NCI-H2171 treated with DMSO at 0.1 percent for 48 hours (cell line): Measurements from ENCODE around the gene GID8.
A peak's percentile ranks its signal among the peaks of the same experiment; 100 is the strongest.

Experiments used
- DNase-seq: peaks from one replicate; lab custom pipeline; 2025; lab: John Stamatoyannopoulos, UW

Gene GID8

DNA sequence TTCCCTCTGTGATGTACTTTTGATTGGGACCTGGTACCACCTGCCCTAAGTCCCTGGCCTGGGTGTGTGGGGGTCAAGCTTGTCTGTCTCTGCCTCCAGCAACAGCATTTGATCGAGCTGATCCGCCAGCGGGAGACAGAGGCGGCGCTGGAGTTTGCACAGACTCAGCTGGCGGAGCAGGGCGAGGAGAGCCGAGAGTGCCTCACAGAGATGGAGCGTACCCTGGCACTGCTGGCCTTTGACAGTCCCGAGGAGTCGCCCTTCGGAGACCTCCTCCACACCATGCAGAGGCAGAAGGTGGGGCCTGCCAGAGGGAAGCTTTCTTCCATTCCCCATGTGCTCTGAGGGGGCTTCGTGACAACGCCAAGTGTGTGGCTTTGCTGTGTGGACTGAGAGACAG is 5.4 kb downstream of the GID8 start:
- no peak for DNase-seq

DNA sequence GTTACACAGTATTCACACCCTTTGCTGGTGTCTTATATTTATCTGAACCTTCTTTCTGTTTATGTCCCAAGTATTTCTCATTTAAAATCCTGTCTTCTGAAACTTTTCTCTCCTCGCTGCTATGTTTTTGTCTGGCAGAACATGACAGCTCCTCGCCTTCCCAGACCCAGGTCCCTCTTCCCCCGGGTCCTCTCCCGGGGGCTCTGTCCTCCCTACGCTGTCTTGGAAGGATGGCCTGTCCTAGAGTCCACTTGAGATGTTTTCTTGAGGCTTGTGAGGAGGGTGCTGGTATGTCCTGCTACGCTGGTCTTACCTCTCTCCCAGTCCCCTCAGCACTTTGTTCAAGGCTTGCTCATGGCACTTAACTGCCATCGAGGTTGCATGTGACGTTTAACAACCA is 6.2 kb downstream of the GID8 start:
- no peak for DNase-seq

DNA sequence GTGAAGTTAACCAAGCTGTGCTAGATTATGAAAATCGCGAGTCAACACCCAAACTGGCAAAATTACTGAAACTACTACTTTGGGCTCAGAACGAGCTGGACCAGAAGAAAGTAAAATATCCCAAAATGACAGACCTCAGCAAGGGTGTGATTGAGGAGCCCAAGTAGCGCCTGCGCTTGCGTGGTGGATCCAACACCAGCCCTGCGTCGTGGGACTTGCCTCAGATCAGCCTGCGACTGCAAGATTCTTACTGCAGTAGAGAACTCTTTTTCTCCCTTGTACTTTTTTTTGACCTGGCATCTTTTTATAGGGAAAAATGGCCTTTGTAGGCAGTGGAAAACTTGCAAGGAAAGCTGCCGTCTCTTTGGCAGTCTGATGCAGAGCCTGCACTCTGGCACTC is 6.8 kb downstream of the GID8 start:
- no peak for DNase-seq

DNA sequence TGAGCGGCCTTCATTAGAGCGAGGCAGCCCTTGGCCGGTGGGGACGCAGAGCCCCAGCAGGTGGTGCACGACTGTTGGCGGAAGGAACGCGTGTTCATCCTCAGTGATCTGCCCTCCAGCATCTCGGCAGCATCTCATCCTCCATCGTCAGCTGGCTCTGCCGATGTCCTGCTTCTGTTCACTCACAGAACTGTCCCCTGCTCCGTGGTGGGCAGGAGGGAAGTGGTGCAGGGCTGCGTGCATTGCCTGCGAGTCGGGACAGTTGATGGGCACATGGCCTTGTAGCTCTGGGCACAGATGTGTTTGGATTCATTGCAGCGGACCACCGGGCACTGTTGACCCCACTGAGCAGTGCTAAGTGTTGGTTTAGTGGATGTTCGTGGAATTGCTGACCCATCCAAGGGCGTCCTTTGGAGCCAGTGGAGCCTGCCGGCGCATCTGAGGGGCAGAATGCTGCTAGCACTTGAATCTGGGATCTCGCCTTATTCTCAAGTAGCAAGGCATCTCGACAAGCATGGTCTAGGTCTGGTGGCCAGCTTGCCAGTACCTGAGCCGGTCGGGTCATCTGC is 7.9 kb downstream of the GID8 start:
- no peak for DNase-seq

DNA sequence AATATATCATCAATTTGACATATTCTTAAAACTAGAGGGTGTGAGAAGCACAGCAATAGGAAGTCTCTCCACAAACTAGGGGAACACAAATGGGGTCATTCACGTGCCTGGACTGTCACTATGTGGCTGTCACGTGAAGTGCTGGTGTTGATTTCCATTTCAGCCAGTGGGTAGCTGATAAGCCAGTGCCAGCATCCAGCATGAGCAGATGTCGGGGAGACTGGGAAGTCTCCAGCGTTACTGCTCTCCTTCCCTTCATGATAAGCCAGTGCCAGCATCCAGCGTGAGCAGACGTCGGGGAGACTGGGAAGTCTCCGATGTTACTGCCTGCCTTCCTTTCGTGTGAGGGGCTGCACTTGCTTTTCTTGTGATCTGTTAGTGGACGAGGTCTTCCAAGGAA is 9.0 kb downstream of the GID8 start:
- DNase-seq = no peak

DNA sequence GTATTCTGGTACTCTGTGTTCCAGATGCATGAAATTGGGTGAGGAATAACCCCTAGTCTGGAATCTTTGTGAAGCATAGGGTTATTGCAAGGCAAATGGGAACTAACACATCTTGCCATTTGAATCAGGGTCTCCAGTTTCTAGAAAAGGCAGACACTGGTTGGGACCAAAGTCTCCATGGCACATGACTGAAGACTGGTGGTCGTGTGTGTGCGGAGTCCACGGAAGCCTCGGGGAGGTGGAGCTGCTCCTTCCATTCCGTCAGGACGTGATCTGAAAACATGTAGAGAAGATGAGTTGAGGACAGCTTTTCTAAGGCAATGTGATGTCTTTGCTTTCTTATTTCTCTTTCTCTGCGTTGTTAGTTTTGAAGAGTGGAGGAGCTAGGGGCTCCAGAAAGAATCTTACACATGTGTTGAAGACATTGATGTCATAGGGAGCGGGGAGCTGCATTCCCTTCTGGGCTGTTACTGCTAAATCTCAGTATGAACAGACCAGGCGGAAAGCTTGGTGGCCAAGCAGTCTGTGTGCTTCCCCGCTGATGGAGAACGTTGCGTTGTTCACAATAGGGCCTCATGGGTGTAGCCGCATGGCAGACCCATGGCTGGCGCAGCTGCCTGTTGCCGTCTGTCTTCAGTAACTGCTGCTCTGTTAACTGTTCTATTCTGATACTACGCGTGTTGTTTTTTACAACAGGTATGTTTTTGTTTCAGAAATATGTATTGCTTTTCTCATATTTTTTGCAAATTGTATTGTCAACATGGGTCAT is 9.8 kb downstream of the GID8 start:
- no peak for DNase-seq

DNA sequence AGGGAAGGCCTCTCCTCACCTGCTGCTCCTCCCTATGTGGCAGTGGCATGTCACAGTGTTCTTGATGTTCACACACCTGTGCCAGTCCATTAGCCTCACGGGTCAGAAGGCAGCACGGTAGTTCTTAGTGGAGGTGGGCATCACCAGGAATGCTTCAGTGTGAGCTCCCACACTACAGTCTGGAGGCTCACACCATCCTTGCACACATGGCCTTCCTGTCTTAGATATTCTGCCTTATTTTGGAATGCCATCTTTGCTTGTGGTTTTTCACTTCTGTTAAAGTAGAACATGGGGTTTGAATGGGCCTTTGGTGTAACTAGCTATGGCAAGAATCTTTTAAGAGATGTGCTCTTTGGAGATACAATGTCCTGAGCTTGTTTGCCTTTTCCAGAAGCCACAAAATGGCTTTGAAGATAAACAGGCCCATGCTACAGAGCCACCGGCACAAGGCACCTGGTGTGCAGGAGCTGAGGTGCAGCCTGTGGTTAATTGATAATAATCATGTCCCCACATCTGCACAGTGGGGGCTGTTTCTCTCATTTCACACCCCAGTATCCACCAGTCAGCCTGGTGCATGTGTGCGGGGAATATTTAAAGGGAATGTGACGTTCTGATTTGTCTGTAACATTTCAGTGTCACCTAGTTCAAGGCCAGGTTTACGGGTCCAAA is 11.3 kb downstream of the GID8 start:
- DNase-seq = no peak

DNA sequence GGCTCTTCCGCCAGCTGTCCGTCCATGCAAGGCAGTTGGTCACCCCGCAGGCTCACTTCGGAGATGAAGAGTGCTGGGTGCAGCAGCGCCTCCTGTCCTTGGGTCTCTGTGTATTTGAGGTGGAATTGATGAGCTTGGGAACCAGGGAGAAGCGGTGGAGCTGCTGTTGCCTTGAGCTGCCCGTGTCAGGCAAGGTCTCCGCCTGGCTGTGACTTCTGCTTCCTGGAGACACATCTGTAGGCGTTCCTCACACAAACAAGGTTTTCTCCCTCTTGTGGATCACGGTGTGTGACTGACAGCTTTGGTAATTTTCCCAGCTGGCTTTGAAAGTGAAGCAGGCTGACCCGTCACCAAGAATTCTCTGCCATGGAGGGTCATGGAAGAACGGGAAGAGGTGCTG is 12.0 kb downstream of the GID8 start:
- DNase-seq = no peak

DNA sequence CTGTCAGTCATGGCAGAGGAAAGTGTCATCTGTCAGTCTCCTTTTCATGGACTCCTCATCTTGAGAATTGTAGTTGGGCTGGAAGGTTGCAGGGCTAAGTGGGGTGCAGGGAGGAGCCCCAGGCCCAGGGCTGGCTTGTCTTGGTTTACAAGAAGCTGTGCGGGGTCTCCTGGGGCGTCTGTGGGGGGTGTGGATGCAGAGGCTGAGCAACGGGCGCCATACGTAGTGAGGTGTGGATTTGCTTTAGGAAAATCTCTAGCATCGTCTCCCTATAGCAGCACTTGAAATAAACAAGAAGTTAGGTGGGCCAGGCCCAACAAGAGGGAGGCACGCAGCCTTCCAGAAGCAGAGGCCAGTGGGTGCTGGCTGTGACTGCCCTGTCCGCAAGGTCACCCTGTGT is 12.8 kb downstream of the GID8 start:
- no peak for DNase-seq

DNA sequence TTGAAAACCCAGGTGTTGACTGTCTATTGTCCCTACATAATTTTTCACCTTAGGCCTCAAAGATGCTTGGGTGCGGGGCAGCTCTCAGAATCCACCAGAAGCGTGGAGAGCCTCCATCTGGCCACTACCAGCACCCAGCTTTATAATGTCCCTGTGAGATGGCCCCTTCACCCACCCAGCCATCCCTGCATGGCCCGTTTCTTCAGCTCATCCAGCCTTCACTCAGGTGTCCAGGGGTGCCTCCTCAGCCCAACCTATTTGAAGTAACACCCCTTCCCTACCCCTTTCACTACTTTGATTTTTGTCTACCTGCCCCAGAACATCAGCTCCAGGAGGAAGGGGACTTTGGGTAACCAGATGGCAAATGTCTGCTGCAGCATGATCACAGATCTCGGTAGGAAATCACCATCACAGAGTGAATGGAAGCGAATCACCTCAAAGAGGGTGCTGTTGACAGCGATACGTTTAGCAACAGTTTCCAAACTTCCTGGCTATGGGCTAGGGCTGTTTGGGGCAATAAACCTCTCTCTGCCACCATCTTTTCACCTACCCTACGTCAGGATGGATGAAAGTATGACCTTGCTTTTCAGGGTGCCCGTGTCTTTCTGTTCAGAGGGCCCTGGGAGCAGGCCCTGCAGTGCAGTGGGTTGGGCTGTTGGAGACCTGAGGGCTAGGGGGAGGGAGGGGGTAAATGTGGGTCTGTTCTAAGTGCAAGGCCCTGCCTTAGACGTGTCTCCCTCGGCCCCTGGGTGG is 13.4 kb downstream of the GID8 start:
- no peak for DNase-seq

DNA sequence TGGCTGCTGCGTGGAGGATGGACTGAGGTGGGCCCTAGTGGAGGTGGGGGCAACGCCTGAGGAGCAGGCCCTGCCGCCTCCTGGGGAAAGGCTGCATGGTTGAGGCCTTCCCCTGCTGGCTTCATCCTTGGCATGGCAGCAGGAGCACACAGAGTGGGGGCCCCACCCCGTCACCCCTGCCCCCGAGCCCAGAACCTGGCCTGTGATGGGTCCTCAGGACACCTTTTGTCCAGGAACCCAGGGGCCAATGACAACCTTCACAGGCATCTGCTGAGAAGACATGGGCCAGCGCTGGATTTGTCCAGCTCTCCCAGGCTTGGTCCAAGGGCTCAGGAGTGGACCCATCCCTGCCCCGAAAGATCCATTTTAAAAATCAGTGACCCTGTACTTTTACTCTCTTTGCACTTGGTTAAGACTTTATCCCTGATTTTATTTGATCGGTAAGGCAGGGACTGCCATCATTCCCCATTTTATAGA is 14.0 kb downstream of the GID8 start:
- DNase-seq = no peak

DNA sequence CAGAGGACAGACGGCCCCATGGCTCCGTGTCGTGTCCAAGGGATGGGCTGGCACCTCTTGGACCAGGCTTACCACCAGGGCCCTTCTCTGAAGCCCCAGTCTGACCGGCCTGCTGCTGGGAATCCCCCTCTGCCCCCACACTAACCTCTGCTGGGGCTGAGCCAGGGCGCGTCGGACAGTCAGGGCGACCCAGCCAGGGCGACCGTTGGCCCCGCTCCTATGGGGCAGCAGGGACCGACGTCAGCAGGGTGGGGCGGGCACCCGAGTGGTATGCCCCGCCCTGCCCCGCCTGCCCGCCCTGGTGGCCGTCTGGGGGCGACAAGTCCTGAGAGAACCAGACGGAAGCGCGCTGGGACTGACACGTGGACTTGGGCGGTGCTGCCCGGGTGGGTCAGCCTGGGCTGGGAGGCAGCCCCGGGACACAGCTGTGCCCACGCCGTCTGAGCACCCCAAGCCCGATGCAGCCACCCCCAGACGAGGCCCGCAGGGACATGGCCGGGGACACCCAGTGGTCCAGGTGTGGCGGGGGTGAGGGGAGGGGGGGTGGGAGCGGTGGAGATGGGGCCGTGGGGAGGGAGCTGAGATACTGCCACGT is 14.5 kb downstream of the GID8 start, which contains the start of gene SLC17A9:
Gene SLC17A9 (plus strand): TSS at position 337 of the 595 bp plus-strand sequence. CDS start 122 bp downstream, at position 459.
- DNase-seq = no peak

DNA sequence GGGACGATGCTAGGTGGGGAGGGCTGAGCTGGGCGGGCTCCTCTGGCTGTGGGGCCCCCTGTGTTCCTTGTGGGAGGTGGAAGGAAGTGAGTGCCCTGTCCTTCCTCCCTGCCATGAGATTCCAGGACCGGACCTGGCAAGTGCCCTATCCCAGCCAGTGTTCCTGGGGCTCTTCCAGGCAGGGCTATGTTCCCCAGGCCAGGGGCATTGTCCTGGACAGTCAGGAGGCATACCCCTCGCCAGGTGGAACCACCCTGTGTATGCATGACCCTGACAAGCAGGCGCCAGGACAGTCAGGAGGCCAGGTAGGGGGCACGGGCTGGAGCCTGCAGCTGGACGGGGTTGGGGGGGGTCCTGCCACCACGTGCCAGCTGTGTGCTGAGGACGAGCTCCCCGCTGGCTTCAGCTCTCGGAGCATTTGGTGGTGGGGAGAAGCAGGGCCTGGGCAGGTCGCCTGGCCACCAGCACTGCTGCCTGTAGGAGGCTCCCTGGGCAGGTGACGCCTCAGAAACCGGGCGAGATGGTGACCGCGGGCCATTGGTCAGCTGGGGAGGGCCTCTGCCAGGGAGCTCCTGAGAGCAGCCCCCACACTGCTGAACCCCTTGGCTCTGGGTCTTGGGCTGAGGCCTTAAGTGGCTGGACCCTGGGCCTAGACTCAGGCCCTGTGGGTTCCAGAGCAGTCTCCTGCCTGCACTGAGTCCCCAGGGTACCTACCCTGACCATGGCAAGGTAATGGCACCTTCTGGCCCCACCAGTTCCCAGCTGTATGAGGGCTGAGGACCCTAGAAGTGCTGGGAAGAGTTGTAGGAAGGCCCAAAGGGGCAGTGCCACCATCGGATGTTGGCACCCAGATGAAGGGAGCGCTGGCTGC is 15.3 kb downstream of the GID8 start:
- DNase-seq = no peak

DNA sequence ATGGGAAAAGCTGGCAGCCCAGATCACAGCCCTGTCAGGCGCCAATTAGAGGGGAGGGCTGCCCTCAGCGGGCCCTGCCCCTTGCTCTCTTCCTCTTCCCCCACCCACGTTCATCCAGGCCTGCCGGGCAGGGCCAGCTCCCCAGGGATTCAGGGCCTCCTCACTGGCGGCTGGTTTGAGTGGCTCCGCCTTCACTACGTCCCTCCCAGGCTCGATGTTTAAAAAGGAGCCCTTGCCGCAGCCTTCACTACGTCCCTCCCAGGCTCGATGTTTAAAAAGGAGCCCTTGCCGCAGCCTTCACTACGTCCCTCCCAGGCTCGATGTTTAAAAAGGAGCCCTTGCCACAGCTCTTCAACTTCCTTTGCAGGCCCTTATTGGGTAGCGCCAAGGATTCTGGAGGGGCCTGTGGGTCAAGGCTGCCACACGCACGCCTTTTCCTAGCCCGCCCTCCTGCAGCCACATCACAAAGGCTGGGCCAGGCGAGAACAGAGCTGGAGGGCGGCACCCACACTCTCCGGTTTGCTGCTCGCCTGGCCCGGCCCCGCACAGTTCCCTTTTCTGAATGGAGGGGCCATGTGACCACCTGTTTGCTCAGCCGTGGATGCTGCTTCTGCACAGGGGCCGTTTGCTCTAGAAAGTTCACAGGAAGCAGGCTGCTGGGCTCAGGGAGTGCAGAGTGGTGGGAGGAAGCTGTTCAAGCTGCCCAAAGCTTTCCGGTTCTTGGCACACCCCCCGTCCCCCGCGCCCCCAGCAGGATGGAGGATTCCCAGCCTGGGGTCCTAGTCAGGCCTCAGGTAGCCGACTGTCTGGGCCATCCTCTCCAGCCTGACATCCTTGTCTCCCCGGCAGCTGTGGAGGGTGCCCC is 16.1 kb downstream of the GID8 start:
- DNase-seq = peak; percentile 20

DNA sequence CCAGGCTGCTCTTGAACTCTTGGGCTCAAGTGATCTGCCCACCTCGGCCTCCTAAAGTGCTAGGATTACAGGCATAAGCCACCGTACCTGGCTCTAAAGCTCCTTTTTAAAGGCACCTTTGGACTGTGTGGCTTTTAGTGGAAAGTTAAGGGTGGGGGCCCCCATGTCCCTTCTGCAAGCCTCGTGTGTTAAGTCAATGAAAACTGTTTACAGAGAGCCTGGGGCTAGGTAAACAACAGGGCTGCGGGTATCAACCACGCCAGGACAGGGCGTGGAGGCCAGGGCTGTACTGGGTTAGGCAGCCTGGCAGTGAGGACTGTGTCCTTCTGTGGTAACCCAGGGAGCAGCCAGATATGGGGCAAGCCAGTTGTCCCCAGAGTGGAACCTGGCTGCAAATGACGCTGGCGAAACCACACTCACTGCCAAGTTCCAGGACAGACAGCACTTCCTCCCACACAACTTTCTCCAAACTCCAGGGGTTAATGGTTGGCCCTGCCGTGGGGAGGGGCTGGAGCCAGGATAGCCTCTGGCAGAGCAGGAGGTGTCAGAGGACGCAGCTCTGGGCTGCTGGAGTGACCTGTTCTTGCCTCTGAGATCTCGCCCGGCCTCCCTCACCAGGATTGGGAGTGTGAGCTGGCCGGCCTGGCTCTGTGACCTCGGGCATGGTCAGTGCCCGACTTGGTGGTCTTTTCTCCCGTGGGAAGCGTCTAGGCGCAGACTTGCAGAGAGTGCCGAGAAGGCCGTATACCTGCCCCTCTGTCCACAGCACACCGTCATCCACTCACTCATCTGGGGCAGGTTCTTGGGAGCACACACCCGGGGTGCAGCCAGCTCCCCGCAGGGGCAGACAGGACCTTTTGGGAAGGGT is 17.8 kb downstream of the GID8 start:
- no peak for DNase-seq

DNA sequence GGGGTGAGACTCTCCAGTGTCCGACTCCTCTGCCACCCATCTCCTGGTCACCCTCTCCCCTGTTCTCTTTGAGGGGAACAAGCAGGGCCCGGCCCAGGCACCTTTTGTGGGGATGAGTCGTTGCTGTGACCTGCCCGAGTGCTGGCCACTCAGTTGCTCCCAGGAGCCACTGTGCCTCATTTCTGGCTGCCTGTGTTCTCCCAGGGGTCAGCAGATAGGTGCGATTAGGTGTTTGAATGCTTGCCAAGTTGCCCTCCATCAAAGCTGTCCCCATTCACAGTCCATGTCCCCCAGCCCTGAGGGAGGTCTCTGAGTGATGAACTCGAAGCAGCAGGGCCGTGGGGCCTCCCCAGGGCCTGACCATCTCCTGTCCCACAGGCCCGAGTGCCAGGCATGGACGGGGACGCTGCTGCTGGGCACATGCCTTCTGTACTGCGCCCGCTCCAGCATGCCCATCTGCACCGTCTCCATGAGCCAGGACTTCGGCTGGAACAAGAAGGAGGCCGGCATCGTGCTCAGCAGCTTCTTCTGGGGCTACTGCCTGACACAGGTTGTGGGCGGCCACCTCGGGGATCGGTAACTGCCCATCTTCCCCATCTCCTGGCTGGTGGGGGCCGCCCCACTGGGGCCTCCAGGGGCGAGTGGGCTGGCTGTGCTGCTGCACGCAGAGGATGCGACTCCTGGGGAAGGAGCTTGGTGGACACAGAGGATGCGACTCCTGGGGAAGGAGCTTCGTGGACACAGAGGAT is 18.6 kb downstream of the GID8 start:
- no peak for DNase-seq

DNA sequence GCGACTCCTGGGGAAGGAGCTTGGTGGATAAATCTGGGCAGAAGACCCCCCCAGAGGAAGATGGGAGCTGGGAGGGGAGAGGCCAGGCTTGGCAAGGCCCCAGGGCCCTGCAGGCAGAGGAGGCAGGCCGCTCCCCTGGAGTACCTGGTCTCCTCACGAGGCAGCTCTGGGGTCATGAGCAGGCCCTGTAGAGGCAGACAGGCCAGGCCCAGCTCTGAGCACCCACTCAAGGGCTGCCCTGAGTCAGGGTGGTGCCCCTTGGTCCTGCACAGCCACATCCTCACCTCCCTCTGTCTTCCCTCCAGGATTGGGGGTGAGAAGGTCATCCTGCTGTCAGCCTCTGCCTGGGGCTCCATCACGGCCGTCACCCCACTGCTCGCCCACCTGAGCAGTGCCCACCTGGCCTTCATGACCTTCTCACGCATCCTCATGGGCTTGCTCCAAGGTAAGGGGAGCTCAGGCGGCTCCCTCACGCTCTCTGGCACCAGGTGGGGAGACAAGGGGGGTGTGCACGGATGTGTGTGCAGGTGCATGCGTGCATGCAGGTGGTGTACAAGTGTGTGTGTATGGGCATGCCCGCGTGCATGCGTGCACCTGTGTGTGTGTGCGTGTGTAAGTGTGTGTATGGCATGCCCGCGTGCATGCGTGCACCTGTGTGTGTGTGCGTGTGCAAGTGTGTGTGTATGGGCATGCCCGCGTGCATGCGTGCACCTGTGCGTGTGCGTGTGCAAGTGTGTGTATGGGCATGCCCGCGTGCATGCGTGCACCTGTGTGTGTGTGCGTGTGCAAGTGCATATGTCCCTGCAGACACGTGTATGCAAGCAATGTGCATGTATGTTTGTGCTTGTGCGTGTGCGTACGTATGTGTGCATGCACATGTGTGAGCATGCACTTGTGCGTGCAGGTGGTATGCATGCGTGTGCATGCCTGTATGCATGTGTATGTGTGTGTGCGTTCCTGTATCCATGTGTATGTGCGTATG is 19.5 kb downstream of the GID8 start:
- DNase-seq = no peak
